Measurements from ENCODE around the gene ACOT12.
A peak's percentile ranks its signal among the peaks of the same experiment; 100 is the strongest.

The ACOT12 gene

DNA sequence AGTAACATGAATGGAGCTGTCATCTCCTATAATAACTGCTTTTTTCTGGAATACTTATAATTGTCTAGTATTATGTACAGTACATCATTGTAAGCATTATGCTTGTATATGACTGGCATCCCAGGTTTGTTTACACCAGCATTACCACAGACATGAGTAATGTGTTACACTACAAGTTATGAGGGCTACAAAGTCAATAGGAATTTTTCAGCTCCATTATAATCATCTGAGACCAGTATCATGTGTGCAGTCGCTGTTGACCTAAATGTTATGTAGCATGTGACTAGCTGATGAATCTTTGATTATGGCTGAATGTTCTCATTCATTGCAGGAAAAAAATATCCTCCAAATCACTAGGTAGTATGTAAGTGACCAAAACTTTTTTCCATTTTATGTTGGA lies 90.4 kb downstream of the ACOT12 start:
- H3K4me3 ChIP-seq (ENCODE audit: insufficient read depth in 1 of 2, low read depth in 1 of 2, low read length in 2 of 2): peak overlapping the region in 1 of 2 experiments; percentile 50
- no peak overlapping the region for H3K14ac ChIP-seq (ENCODE audit: low read length in 2 of 2)
- no peak overlapping the region for H3K4me2 ChIP-seq (ENCODE audit: low read length, poor library complexity, severe bottlenecking)
- peak overlapping the region; percentile 53 for H3K9ac ChIP-seq (ENCODE audit: low read length)
- no peak overlapping the region for H3K23ac ChIP-seq (ENCODE audit: low read length in 2 of 2)
- H4K91ac ChIP-seq (ENCODE audit: low read length): no peak overlapping the region
- no peak overlapping the region for H4K8ac ChIP-seq (ENCODE audit: low read length)
- WGBS: no CpG with 5 or more reads among the region's 1 CpG
- DNase-seq: peak; percentile 74
- H3K9me3 ChIP-seq (ENCODE audit: control insufficient read depth, low read length): no peaks in the 10 kb centered on the region
- H3K27me3 ChIP-seq (ENCODE audit: control insufficient read depth in 1 of 2, insufficient read depth in 1 of 2, low read length in 2 of 2): no peaks in the 10 kb centered on the region
- peaks cover 26% of the 10 kb centered on the region for H3K79me1 ChIP-seq (replicated peaks; ENCODE audit: low read length, poor library complexity, severe bottlenecking)
- no peak overlapping the region for H2BK5ac ChIP-seq (ENCODE audit: low read depth, low read length, poor library complexity, severe bottlenecking)
- no peak overlapping the region for H3K18ac ChIP-seq (ENCODE audit: low read depth in 1 of 2, low read length in 2 of 2)
- no peak overlapping the region for H2BK12ac ChIP-seq (ENCODE audit: low read length in 2 of 2)
- H3K36me3 ChIP-seq (ENCODE audit: control insufficient read depth in 1 of 2, insufficient read depth in 2 of 2, low read depth in 1 of 2, low read length in 2 of 2): peaks cover 5 to 21% of the 10 kb centered on the region in 2 experiments
- H3K4ac ChIP-seq (ENCODE audit: low read depth in 1 of 2, low read length in 2 of 2): no peak overlapping the region
- no peak overlapping the region for H2AFZ ChIP-seq (ENCODE audit: low read depth, low read length)
- no peak overlapping the region for H2BK15ac ChIP-seq (ENCODE audit: low read depth, poor library complexity, severe bottlenecking)
- H3K4me1 ChIP-seq (ENCODE audit: control insufficient read depth, insufficient read depth, low read depth, low read length): peaks cover 9% of the 10 kb centered on the region
- no peak overlapping the region for H3K27ac ChIP-seq (ENCODE audit: low read length, poor library complexity, severe bottlenecking)
- H2AK5ac ChIP-seq (ENCODE audit: low read length, severe bottlenecking): no peak overlapping the region
- H2BK120ac ChIP-seq (ENCODE audit: low read depth, low read length): no peak overlapping the region

DNA sequence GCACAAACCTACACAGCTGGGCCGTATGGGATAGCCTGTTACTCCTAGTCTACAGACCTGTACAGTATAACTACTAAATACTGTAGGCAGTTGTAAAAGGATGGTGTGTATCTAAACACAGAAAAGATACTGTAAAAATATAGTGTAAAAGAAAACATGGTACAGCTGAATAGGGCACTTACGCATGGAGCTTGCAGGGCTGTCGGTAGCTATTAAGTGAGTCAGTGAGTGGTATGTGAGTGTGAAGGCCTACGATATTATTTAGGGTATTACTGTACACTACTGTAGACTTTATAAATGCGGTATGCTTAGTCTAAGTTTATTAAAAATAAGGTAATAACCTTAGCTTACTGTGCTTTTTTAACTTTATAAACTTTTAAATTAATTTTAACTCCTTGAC lies 91.3 kb downstream of the ACOT12 start:
- Histone ChIP-seq H4K91ac (ENCODE audit: low read length) (no peak overlapping the region), H4K8ac (ENCODE audit: low read length) (no peak overlapping the region), H3K4me1 (ENCODE audit: control insufficient read depth, insufficient read depth, low read depth, low read length) (peaks cover 9% of the 10 kb centered on the region), H3K18ac (ENCODE audit: low read depth in 1 of 2, low read length in 2 of 2) (no peak overlapping the region), H3K4me2 (ENCODE audit: low read length, poor library complexity, severe bottlenecking) (peak overlapping the region; percentile 35), H3K36me3 (ENCODE audit: control insufficient read depth in 1 of 2, insufficient read depth in 2 of 2, low read depth in 1 of 2, low read length in 2 of 2) (peaks cover 5 to 19% of the 10 kb centered on the region in 2 experiments), H3K4ac (ENCODE audit: low read depth in 1 of 2, low read length in 2 of 2) (no peak overlapping the region), H2BK12ac (ENCODE audit: low read length in 2 of 2) (no peak overlapping the region), H3K27ac (ENCODE audit: low read length, poor library complexity, severe bottlenecking) (no peak overlapping the region), H3K9ac (ENCODE audit: low read length) (peak overlapping the region; percentile 98), H2AFZ (ENCODE audit: low read depth, low read length) (no peak overlapping the region), H3K4me3 (ENCODE audit: insufficient read depth in 1 of 2, low read depth in 1 of 2, low read length in 2 of 2) (peak overlapping the region in 1 of 2 experiments; percentile 91), H3K23ac (ENCODE audit: low read length in 2 of 2) (no peak overlapping the region), H2BK5ac (ENCODE audit: low read depth, low read length, poor library complexity, severe bottlenecking) (no peak overlapping the region), H2AK5ac (ENCODE audit: low read length, severe bottlenecking) (no peak overlapping the region), H3K14ac (ENCODE audit: low read length in 2 of 2) (no peak overlapping the region), H2BK15ac (ENCODE audit: low read depth, poor library complexity, severe bottlenecking) (no peak overlapping the region), H3K9me3 (ENCODE audit: control insufficient read depth, low read length) (no peaks in the 10 kb centered on the region), H3K27me3 (ENCODE audit: control insufficient read depth in 1 of 2, insufficient read depth in 1 of 2, low read length in 2 of 2) (no peaks in the 10 kb centered on the region), H3K79me1 (replicated peaks; ENCODE audit: low read length, poor library complexity, severe bottlenecking) (peaks cover 25% of the 10 kb centered on the region), H2BK120ac (ENCODE audit: low read depth, low read length) (no peak overlapping the region)
- DNase-seq: peak; percentile 33
- 94% methylated on average over 2 of the region's 5 CpGs for WGBS

DNA sequence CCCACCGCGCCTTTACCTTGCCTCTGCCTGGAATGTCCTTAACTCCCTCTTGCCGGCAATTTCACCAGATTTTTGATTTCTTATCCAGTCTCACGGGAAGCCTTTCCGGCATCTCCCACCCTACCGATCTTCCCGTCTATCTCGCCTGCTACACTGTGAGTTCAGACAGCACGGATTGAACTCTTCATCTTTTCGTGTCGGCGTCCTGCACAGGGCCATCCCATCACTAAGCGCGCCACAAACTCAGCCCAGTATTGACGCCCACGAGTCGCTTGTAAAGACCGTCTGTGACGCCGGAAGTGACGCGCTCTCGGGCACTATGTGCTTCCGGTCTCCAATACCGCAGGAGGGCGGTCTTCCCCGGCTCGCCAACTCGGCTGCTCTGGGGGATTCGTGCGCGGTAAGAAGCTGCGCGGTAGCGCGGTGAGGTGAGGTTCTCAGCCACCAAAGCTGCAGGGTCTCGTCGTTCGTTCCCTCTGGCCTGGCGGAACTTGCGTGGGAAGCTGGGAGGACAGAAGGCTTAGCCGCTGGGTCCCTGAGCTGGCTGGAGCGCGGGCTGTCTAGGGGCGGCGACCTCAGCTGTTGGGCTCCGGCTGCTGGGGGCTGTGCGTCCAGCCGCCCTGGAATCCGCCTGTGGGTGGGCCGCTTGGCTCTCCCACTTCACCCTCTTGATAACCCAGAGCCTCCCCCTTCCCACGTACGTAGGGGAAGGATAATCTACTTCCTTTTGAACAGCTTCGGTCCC lies 92.5 kb downstream of the ACOT12 start, which contains the start of gene ZCCHC9:
Gene ZCCHC9 (plus strand): TSS at position 317 of the 745 bp plus-strand sequence. CDS start 3,171 bp downstream, outside the sequence.
- H2AFZ ChIP-seq (ENCODE audit: low read depth, low read length): peak within 1 kb of the TSS; percentile 95
- peak within 1 kb of the TSS; percentile 87 for H3K27ac ChIP-seq (ENCODE audit: low read length, poor library complexity, severe bottlenecking)
- H3K79me1 ChIP-seq (replicated peaks; ENCODE audit: low read length, poor library complexity, severe bottlenecking): peaks cover 25% of the 10 kb centered on the region
- no peaks in the 10 kb centered on the region for H3K9me3 ChIP-seq (ENCODE audit: control insufficient read depth, low read length)
- H3K23ac ChIP-seq (ENCODE audit: low read length in 2 of 2): peak within 1 kb of the TSS in 1 of 2 experiments; percentile 97
- H3K36me3 ChIP-seq (ENCODE audit: control insufficient read depth in 1 of 2, insufficient read depth in 2 of 2, low read depth in 1 of 2, low read length in 2 of 2): peaks cover 5 to 18% of the 10 kb centered on the region in 2 experiments
- H2AK5ac ChIP-seq (ENCODE audit: low read length, severe bottlenecking): no peak within 1 kb of the TSS
- no peak within 1 kb of the TSS for H2BK12ac ChIP-seq (ENCODE audit: low read length in 2 of 2)
- H3K4ac ChIP-seq (ENCODE audit: low read depth in 1 of 2, low read length in 2 of 2): peak within 1 kb of the TSS; percentile 93 to 99
- H3K14ac ChIP-seq (ENCODE audit: low read length in 2 of 2): peak within 1 kb of the TSS in 1 of 2 experiments; percentile 100
- no peaks in the 10 kb centered on the region for H3K27me3 ChIP-seq (ENCODE audit: control insufficient read depth in 1 of 2, insufficient read depth in 1 of 2, low read length in 2 of 2)
- H3K18ac ChIP-seq (ENCODE audit: low read depth in 1 of 2, low read length in 2 of 2): peak within 1 kb of the TSS; percentile 62 to 100
- peak within 1 kb of the TSS; percentile 76 for H2BK5ac ChIP-seq (ENCODE audit: low read depth, low read length, poor library complexity, severe bottlenecking)
- peak; percentile 97 for DNase-seq
- H4K91ac ChIP-seq (ENCODE audit: low read length): peak within 1 kb of the TSS; percentile 67
- no peak within 1 kb of the TSS for H2BK120ac ChIP-seq (ENCODE audit: low read depth, low read length)
- peak within 1 kb of the TSS; percentile 73 for H3K4me2 ChIP-seq (ENCODE audit: low read length, poor library complexity, severe bottlenecking)
- peak within 1 kb of the TSS; percentile 97 for H4K8ac ChIP-seq (ENCODE audit: low read length)
- peak within 1 kb of the TSS; percentile 98 for H3K9ac ChIP-seq (ENCODE audit: low read length)
- peaks cover 9% of the 10 kb centered on the region for H3K4me1 ChIP-seq (ENCODE audit: control insufficient read depth, insufficient read depth, low read depth, low read length)
- WGBS: under 1% methylated on average over 53 of the region's 54 CpGs
- no peak within 1 kb of the TSS for H2BK15ac ChIP-seq (ENCODE audit: low read depth, poor library complexity, severe bottlenecking)
- H3K4me3 ChIP-seq (ENCODE audit: insufficient read depth in 1 of 2, low read depth in 1 of 2, low read length in 2 of 2): peak within 1 kb of the TSS; percentile 91 to 97

DNA sequence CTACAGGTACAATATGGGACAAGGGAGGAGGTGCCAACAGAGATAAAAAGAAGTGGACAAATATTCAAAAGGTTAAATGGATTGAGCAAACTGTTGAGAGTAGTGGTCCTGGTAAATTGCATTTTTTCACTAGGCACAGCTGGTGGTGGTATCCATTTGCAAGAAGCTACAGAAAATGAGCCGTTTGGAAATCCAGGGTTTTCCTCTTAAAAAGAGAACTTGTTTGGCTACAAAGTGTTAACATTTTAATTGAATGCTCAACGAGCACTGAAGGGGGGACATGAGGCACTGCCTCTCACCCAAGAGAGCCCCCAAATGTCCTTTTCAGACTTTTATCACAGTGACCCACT lies 93.0 kb downstream of the ACOT12 start:
- Histone ChIP-seq H3K79me1 (replicated peaks; ENCODE audit: low read length, poor library complexity, severe bottlenecking) (peaks cover 25% of the 10 kb centered on the region), H4K91ac (ENCODE audit: low read length) (no peak overlapping the region), H2AK5ac (ENCODE audit: low read length, severe bottlenecking) (no peak overlapping the region), H3K18ac (ENCODE audit: low read depth in 1 of 2, low read length in 2 of 2) (peak overlapping the region in 1 of 2 experiments; percentile 59), H3K27ac (ENCODE audit: low read length, poor library complexity, severe bottlenecking) (peak overlapping the region; percentile 71), H3K4me2 (ENCODE audit: low read length, poor library complexity, severe bottlenecking) (peak overlapping the region; percentile 58), H3K14ac (ENCODE audit: low read length in 2 of 2) (no peak overlapping the region), H3K4me1 (ENCODE audit: control insufficient read depth, insufficient read depth, low read depth, low read length) (peaks cover 9% of the 10 kb centered on the region), H3K23ac (ENCODE audit: low read length in 2 of 2) (no peak overlapping the region), H2BK12ac (ENCODE audit: low read length in 2 of 2) (no peak overlapping the region), H3K36me3 (ENCODE audit: control insufficient read depth in 1 of 2, insufficient read depth in 2 of 2, low read depth in 1 of 2, low read length in 2 of 2) (peaks cover 5 to 14% of the 10 kb centered on the region in 2 experiments), H3K4ac (ENCODE audit: low read depth in 1 of 2, low read length in 2 of 2) (no peak overlapping the region), H2BK120ac (ENCODE audit: low read depth, low read length) (no peak overlapping the region), H3K27me3 (ENCODE audit: control insufficient read depth in 1 of 2, insufficient read depth in 1 of 2, low read length in 2 of 2) (no peaks in the 10 kb centered on the region), H4K8ac (ENCODE audit: low read length) (no peak overlapping the region), H3K4me3 (ENCODE audit: insufficient read depth in 1 of 2, low read depth in 1 of 2, low read length in 2 of 2) (peak overlapping the region; percentile 91 to 97), H2BK5ac (ENCODE audit: low read depth, low read length, poor library complexity, severe bottlenecking) (no peak overlapping the region), H3K9ac (ENCODE audit: low read length) (peak overlapping the region; percentile 98), H2BK15ac (ENCODE audit: low read depth, poor library complexity, severe bottlenecking) (no peak overlapping the region), H3K9me3 (ENCODE audit: control insufficient read depth, low read length) (no peaks in the 10 kb centered on the region), H2AFZ (ENCODE audit: low read depth, low read length) (peak overlapping the region; percentile 80)
- WGBS: 0% methylated on average over 2 of the region's 2 CpGs
- DNase-seq: no peak

All from mesenchymal stem cell (in vitro differentiated cells and primary cell).